DND-41 (cell line): Measurements from ENCODE around the gene PIK3R3.

ENCODE experiments used
- ATAC-seq: fragments of 200-7000 bp; cut with Tn5 transposase; 3 replicates; pipeline ENCODE4 v1.9.1; 2021; ENCODE audit warnings: low read depth; ENCODE audit not compliant: insufficient read depth
- DNase-seq: peaks from one replicate; pipeline ENCODE4 v3.0.0-alpha.2; 2020
- H2AFZ ChIP-seq: 2 replicates; pipeline ENCODE4 v1.6.0; 2012; ENCODE audit warnings: low read depth, low read length
- H3K27ac ChIP-seq: 2 replicates; pipeline ENCODE4 v1.5.1; 2012; ENCODE audit warnings: low read length, inconsistent platforms
- H3K27me3 ChIP-seq: fragments of 200-600 bp; sonication (generic); 2 replicates; pipeline ENCODE4 v1.6.0; 2012; ENCODE audit warnings: low read length, mild to moderate bottlenecking, inconsistent platforms; ENCODE audit not compliant: insufficient read depth, poor library complexity
- H3K36me3 ChIP-seq: 2 replicates; pipeline ENCODE4 v1.5.1; 2012; ENCODE audit warnings: low read length, inconsistent platforms; ENCODE audit not compliant: insufficient read depth
- H3K4me1 ChIP-seq: 2 replicates; pipeline ENCODE4 v1.5.1; 2012; ENCODE audit warnings: mild to moderate bottlenecking, low read length; ENCODE audit not compliant: insufficient read depth
- H3K4me2 ChIP-seq: 2 replicates; pipeline ENCODE4 v1.6.0; 2012; ENCODE audit warnings: mild to moderate bottlenecking, moderate library complexity, low read length, inconsistent platforms; ENCODE audit not compliant: insufficient read depth
- H3K4me3 ChIP-seq, 2 experiments: fragments of 200-600 bp in 1 of 2; shearing (Covaris generic) in 1 of 2; 2 replicates each; pipeline ENCODE4 v1.5.1; 2012 to 2016; ENCODE audit warnings: inconsistent platforms in 2 of 2, low read length in 2 of 2, mild to moderate bottlenecking in 2 of 2, low read depth in 1 of 2, moderate library complexity in 1 of 2
- H3K79me2 ChIP-seq: 2 replicates; pipeline ENCODE4 v1.6.0; 2012; ENCODE audit warnings: low read length, inconsistent platforms; ENCODE audit not compliant: insufficient read depth
- H3K9ac ChIP-seq: 2 replicates; pipeline ENCODE4 v1.6.0; 2012; ENCODE audit warnings: low read depth, mild to moderate bottlenecking, inconsistent platforms, low read length, moderate library complexity
- H3K9me3 ChIP-seq: 2 replicates; pipeline ENCODE4 v1.5.1; 2012; ENCODE audit warnings: low read length, moderate library complexity, mild to moderate bottlenecking, inconsistent platforms; ENCODE audit not compliant: insufficient read depth, severe bottlenecking
- H4K20me1 ChIP-seq: 2 replicates; pipeline ENCODE4 v1.6.0; 2012; ENCODE audit warnings: low read length; ENCODE audit not compliant: insufficient read depth
- EZH2 ChIP-seq: IDR thresholded peaks from 3 replicates; pipeline ENCODE4 v1.6.1; 2012; ENCODE audit warnings: borderline replicate concordance, low read depth, mild to moderate bottlenecking, moderate library complexity, low read length, inconsistent platforms; ENCODE audit not compliant: severe bottlenecking
- TF ChIP-seq, protein P1 (sequence below): IDR thresholded peaks from 2 replicates; pipeline ENCODE4 v1.5.1; 2012; ENCODE audit warnings: borderline replicate concordance, low read length, moderate library complexity, mild to moderate bottlenecking; ENCODE audit not compliant: poor library complexity, severe bottlenecking; ENCODE audit errors: extremely low read depth

Gene PIK3R3

DNA sequence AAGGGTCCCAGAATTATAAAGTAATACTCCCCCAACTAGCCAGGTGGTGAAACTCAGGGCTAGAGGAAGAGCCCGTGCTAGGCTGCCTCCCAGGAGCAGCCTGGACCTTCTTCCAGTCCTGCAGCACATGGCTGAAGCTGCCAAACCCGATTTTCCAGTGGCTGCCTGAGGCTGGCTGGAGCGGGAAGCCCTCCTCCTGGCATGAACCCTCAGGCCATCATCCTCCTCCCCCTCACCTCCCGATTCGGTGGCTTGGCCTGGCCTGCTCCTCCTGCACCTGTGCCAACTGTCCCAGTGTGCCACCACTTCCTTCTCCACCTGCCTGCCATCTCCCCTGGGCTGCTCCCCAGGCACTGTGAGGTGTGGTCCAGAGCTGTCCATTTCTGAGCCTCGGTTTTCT lies 39.4 kb upstream of the PIK3R3 start:
- no peak for ATAC-seq
- no peak overlapping the region for H2AFZ ChIP-seq

DNA sequence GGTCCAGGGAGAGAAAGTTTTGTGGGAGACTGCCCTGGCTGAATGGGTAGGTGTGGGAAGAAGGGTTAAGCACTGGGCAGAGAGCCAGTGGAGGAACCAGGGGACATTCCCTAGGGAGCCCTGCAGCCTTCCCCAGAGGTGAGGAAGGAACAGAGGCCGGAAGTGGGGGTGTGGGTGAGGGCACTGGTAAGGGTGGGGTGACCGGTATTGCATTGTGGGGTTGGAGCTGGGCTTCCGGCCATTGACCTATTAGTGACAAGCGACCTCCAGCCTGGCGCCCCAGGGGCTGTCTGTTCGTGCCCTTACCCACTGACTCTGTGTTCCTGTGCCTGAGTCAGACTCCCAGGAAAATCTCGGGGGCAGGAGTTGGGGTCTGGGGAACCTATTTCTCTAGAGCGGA lies 38.9 kb upstream of the PIK3R3 start:
- Histone ChIP-seq H3K27ac (no peak overlapping the region), H3K36me3 (no peaks in the 10 kb centered on the region), H3K4me2 (no peak overlapping the region), H2AFZ (no peak overlapping the region), H4K20me1 (no peaks in the 10 kb centered on the region), H3K4me1 (no peaks in the 10 kb centered on the region), H3K9me3 (no peaks in the 10 kb centered on the region), H3K4me3 (no peak overlapping the region), H3K79me2 (no peaks in the 10 kb centered on the region), H3K27me3 (no peaks in the 10 kb centered on the region), H3K9ac (no peak overlapping the region)
- ATAC-seq (no peak), DNase-seq (no peak)
- no peak for TF ChIP-seq EZH2
- TF ChIP-seq, protein P1, sequence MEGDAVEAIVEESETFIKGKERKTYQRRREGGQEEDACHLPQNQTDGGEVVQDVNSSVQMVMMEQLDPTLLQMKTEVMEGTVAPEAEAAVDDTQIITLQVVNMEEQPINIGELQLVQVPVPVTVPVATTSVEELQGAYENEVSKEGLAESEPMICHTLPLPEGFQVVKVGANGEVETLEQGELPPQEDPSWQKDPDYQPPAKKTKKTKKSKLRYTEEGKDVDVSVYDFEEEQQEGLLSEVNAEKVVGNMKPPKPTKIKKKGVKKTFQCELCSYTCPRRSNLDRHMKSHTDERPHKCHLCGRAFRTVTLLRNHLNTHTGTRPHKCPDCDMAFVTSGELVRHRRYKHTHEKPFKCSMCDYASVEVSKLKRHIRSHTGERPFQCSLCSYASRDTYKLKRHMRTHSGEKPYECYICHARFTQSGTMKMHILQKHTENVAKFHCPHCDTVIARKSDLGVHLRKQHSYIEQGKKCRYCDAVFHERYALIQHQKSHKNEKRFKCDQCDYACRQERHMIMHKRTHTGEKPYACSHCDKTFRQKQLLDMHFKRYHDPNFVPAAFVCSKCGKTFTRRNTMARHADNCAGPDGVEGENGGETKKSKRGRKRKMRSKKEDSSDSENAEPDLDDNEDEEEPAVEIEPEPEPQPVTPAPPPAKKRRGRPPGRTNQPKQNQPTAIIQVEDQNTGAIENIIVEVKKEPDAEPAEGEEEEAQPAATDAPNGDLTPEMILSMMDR, result no peak

More for the DNA sequence above, 39.4 kb upstream of the PIK3R3 start:
- TF ChIP-seq, protein P1, result no peak
- no peak for TF ChIP-seq EZH2
- Histone ChIP-seq H3K27ac (no peak overlapping the region), H3K36me3 (no peaks in the 10 kb centered on the region), H3K27me3 (no peaks in the 10 kb centered on the region), H3K9me3 (no peaks in the 10 kb centered on the region), H4K20me1 (no peaks in the 10 kb centered on the region), H3K4me3 (no peak overlapping the region), H3K4me1 (no peaks in the 10 kb centered on the region), H3K79me2 (no peaks in the 10 kb centered on the region), H3K4me2 (no peak overlapping the region), H3K9ac (no peak overlapping the region)
- no peak for DNase-seq

DNA sequence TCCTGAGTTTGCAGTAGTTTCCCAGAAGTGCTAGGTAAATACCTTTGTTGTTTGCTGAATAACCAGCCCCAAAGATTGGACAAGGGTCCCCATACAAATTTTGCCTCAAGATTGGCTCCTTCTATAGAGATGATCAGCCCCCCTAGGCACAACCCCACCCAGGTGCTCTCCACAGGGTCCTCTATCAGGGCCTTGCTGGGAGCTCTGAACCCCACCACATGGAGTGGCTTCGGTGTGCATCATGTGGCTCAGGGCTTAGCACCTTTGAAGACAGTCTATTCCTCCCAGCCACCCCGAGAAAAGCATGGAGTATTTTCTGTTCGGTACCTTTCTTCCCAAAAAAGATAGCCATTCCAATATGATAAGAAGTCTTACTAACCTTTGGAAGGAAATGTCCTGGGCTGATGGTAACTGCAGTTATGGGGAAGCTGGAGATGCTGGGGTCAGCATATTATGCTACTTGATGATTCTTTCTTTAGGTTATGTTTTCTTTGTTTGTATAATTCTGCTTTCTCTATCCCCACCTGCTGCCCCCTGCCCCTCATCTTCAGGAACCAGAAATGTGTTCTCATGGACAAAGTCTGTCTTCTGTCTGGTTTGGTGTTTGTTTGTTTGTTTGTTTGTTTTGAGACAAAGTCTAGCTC lies 37.5 kb upstream of the PIK3R3 start:
- Histone ChIP-seq H3K4me3 (no peak overlapping the region), H3K36me3 (no peaks in the 10 kb centered on the region), H3K27ac (no peak overlapping the region), H3K4me2 (no peak overlapping the region), H3K79me2 (no peaks in the 10 kb centered on the region), H4K20me1 (no peaks in the 10 kb centered on the region), H2AFZ (no peak overlapping the region), H3K9ac (no peak overlapping the region), H3K27me3 (no peaks in the 10 kb centered on the region), H3K4me1 (no peaks in the 10 kb centered on the region), H3K9me3 (no peaks in the 10 kb centered on the region)
- no peak for TF ChIP-seq EZH2
- TF ChIP-seq, protein P1, result no peak
- ATAC-seq (no peak), DNase-seq (no peak)
